SK-N-SH (cell line): Measurements from ENCODE around the gene KIAA0232. TPM values are rescaled to one million over a fixed set of nuclear protein-coding genes. Genes with fewer than 3 reads are reported as not detected.

Source experiments
- CTCF ChIA-PET: fragments of 300-600, 350-600 bp; formaldehyde crosslinking; extraction: SDS; loops from one replicate; lab custom pipeline; 2021; lab: Yijun Ruan, JAX
- POLR2A ChIA-PET: fragments of 350-600 bp; sonication (Branson Sonifier 250); formaldehyde crosslinking; extraction: SDS; loops from one replicate; lab custom pipeline; 2020; ENCODE audit warnings: antibody characterized with exemption, inconsistent platforms; lab: Yijun Ruan, JAX
- DNase-seq: peaks from one replicate; pipeline ENCODE4 v3.0.0; 2012
- H2AFZ ChIP-seq: fragments of 200-600 bp; sonication (generic); 2 replicates; pipeline ENCODE4 v1.8.1; 2016; ENCODE audit warnings: antibody characterized with exemption, mild to moderate bottlenecking, low read depth
- H3F3A ChIP-seq: fragments of 200-600 bp; sonication (generic); replicated peaks from 2 replicates; pipeline ENCODE3; 2016; ENCODE audit warnings: antibody characterized with exemption, mild to moderate bottlenecking; ENCODE audit not compliant: insufficient read depth
- H3K27ac ChIP-seq, 2 experiments: fragments of 200-500 bp in 1 of 2; fragments of 200-600 bp in 1 of 2; sonication (Bioruptor generic) in 1 of 2; sonication (generic), shearing (Covaris generic) in 1 of 2; 2 replicates each; pipeline versions ENCODE4 v1.5.1 to v1.6.1; 2014 to 2016; ENCODE audit warnings: low read depth in 2 of 2, inconsistent platforms in 1 of 2, low read length in 1 of 2, mild to moderate bottlenecking in 1 of 2, mixed read lengths in 1 of 2
- H3K27me3 ChIP-seq: fragments of 200-600 bp; sonication (generic), shearing (Covaris generic); 2 replicates; pipeline ENCODE4 v1.6.1; 2016; ENCODE audit warnings: mixed run types; ENCODE audit not compliant: insufficient read depth
- H3K36me3 ChIP-seq, 2 experiments: fragments of 200-500 bp in 1 of 2; fragments of 200-600 bp in 1 of 2; sonication (Bioruptor generic) in 1 of 2; sonication (generic) in 1 of 2; replicated peaks in 1 of 2; 2 replicates each; pipeline versions ENCODE3 to v1.5.1; 2014 to 2016; ENCODE audit warnings: low read length in 1 of 2, mild to moderate bottlenecking in 1 of 2; ENCODE audit not compliant: insufficient read depth in 2 of 2, control insufficient read depth in 1 of 2
- H3K4me1 ChIP-seq, 2 experiments: fragments of 200-500 bp in 1 of 2; fragments of 200-600 bp in 1 of 2; sonication (Bioruptor generic) in 1 of 2; sonication (generic), shearing (Covaris generic) in 1 of 2; 2 replicates each; pipeline versions ENCODE4 v1.5.1 to v1.6.1; 2014 to 2016; ENCODE audit warnings: low read depth in 1 of 2, low read length in 1 of 2, mixed run types in 1 of 2; ENCODE audit not compliant: insufficient read depth in 2 of 2, control insufficient read depth in 1 of 2
- H3K4me2 ChIP-seq: fragments of 200-600 bp; sonication (generic), shearing (Covaris generic); 2 replicates; pipeline ENCODE4 v1.6.1; 2017; ENCODE audit warnings: mixed run types
- H3K4me3 ChIP-seq, 2 experiments: fragments of 200-500 bp in 1 of 2; fragments of 200-600 bp in 1 of 2; sonication (Bioruptor generic) in 1 of 2; sonication (generic), shearing (Covaris generic) in 1 of 2; 2 replicates each; pipeline versions ENCODE4 v1.5.1 to v1.8.1; 2014 to 2016; ENCODE audit warnings: low read depth in 2 of 2, inconsistent platforms in 1 of 2, low read length in 1 of 2, mild to moderate bottlenecking in 1 of 2, mixed read lengths in 1 of 2, moderate library complexity in 1 of 2
- H3K79me2 ChIP-seq: fragments of 200-600 bp; sonication (generic); 2 replicates; pipeline ENCODE4 v1.8.1; 2017; ENCODE audit warnings: mild to moderate bottlenecking; ENCODE audit not compliant: insufficient read depth
- H3K9ac ChIP-seq: fragments of 200-600 bp; sonication (generic); 2 replicates; pipeline ENCODE4 v1.6.1; 2017; ENCODE audit warnings: mixed run types
- H3K9me2 ChIP-seq: fragments of 200-600 bp; sonication (generic); 2 replicates; pipeline ENCODE4 v1.6.1; 2017; ENCODE audit warnings: mixed run types
- H3K9me3 ChIP-seq: fragments of 200-600 bp; sonication (generic); 2 replicates; pipeline ENCODE4 v1.6.1; 2017; ENCODE audit warnings: mixed run types, mild to moderate bottlenecking, moderate library complexity
- H4K20me1 ChIP-seq: fragments of 200-600 bp; sonication (generic); 2 replicates; pipeline ENCODE4 v1.6.1; 2017; ENCODE audit warnings: mild to moderate bottlenecking, mixed run types; ENCODE audit not compliant: insufficient read depth
- CHD2 ChIP-seq: fragments of 150-350 bp; IDR thresholded peaks from 2 replicates; pipeline ENCODE4 v1.6.1; 2018; ENCODE audit warnings: low read length; ENCODE audit not compliant: partially characterized antibody
- ELF1 ChIP-seq: IDR thresholded peaks from 2 replicates; pipeline ENCODE4 v1.4.0; 2012
- EZH2phosphoT487 ChIP-seq: fragments of 200-600 bp; sonication (generic); IDR thresholded peaks from 2 replicates; pipeline ENCODE4 v1.6.1; 2017; ENCODE audit warnings: low read depth, mixed run types, mild to moderate bottlenecking, antibody characterized with exemption, moderate library complexity, borderline replicate concordance
- FOXJ3 ChIP-seq: sonication (generic); formaldehyde crosslinking; IDR thresholded peaks from 2 replicates; pipeline ENCODE4 v1.5.1; 2020; ENCODE audit warnings: mild to moderate bottlenecking, missing genetic modification reagents
- GATA2 ChIP-seq: sonication (generic); formaldehyde crosslinking; IDR thresholded peaks from 2 replicates; pipeline ENCODE4 v1.5.0; 2020; ENCODE audit warnings: mild to moderate bottlenecking, missing genetic modification reagents
- JUND ChIP-seq: IDR thresholded peaks from 2 replicates; pipeline ENCODE4 v1.4.0; 2012
- MEF2A ChIP-seq: IDR thresholded peaks from 2 replicates; pipeline ENCODE4 v1.4.0; 2012; ENCODE audit warnings: low read depth, borderline replicate concordance
- NRF1 ChIP-seq: IDR thresholded peaks from 2 replicates; pipeline ENCODE4 v1.6.1; 2012; ENCODE audit warnings: low read depth, mild to moderate bottlenecking, low read length
- RAD21 ChIP-seq: IDR thresholded peaks from 2 replicates; pipeline ENCODE4 v1.6.1; 2012; ENCODE audit warnings: mild to moderate bottlenecking, low read length
- RCOR1 ChIP-seq: fragments of 150-350 bp; IDR thresholded peaks from 2 replicates; pipeline ENCODE4 v1.6.1; 2017; ENCODE audit warnings: antibody characterized with exemption, low read length
- REST ChIP-seq: IDR thresholded peaks from 2 replicates; pipeline ENCODE4 v1.6.1; 2012; ENCODE audit warnings: mild to moderate bottlenecking, low read depth, low read length, moderate library complexity
- RFX5 ChIP-seq: IDR thresholded peaks from 2 replicates; pipeline ENCODE4 v1.6.1; 2012; ENCODE audit warnings: mild to moderate bottlenecking, improper control_type of control experiment, low read length
- RXRA ChIP-seq: IDR thresholded peaks from 2 replicates; pipeline ENCODE4 v1.4.0; 2012; ENCODE audit warnings: low read depth, mild to moderate bottlenecking, borderline replicate concordance
- SIN3A ChIP-seq: IDR thresholded peaks from 2 replicates; pipeline ENCODE4 v1.6.1; 2012; ENCODE audit warnings: low read depth, mild to moderate bottlenecking, low read length, moderate library complexity, borderline replicate concordance
- YY1 ChIP-seq: IDR thresholded peaks from 2 replicates; pipeline ENCODE4 v1.4.0; 2012; ENCODE audit warnings: low read depth, mild to moderate bottlenecking
- WGBS: methylation state at CpG from one replicate; pipeline ENCODE4 v1.1.6; 2017; ENCODE audit warnings: low lambda C conversion rate; 5-methylcytosine and 5-hydroxymethylcytosine counted together
- polyA plus RNA-seq, 3 experiments: library from polyadenylated mRNA; depleted of rRNA; stranded (reverse); fragments of >200 nt; gene quantifications; 2 replicates each; pipeline ENCODE4 v1.2.3, GENCODE V29; 2012
- TF ChIP-seq, protein P1 (sequence below): IDR thresholded peaks from 2 replicates; pipeline ENCODE4; 2012
- TF ChIP-seq, protein P2 (sequence below): IDR thresholded peaks from 2 replicates; pipeline ENCODE4 v1.4.0; 2012; ENCODE audit warnings: low read depth, borderline replicate concordance
- TF ChIP-seq, protein P3 (sequence below): fragments of 150-350 bp; IDR thresholded peaks from 2 replicates; pipeline ENCODE4 v1.6.1; 2017; ENCODE audit warnings: antibody characterized with exemption, low read length, low read depth, borderline replicate concordance

KIAA0232 gene
- polyA plus RNA-seq, 1 of the 3 experiments (the other 2 are of a cell fraction), result 5.7 TPM

DNA sequence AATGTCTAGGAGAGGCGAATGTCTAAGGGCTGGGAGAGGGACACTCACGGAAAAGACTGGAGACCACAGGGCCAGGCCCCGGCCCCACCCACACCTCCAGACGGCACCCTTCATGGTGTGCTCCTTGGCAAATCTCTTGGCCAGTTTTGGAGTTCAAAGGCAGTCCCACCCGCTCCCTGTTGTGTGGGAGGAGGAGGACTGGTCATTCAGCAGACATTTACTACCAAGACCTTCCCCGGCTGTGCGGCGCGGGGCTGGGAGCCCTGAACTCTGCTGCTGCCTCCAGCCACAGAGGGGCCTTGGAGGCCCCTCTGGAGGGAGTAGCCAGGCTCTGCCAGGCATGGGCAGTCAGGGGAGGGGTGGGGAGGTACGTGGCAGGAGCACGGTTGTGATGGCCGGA lies 118.4 kb downstream of the KIAA0232 start:
- no peak for DNase-seq
- Histone ChIP-seq H3K27ac (no peak overlapping the region), H3K4me3 (no peak overlapping the region), H3K9me2 (no peaks in the 10 kb centered on the region), H3K4me2 (no peak overlapping the region), H3K27me3 (no peaks in the 10 kb centered on the region), H3K4me1 (no peaks in the 10 kb centered on the region), H2AFZ (no peak overlapping the region), H3K9me3 (no peaks in the 10 kb centered on the region), H4K20me1 (no peaks in the 10 kb centered on the region), H3K9ac (no peak overlapping the region), H3K36me3 (no peaks in the 10 kb centered on the region), H3K79me2 (no peaks in the 10 kb centered on the region), H3F3A (no peaks in the 10 kb centered on the region)
- 76% methylated on average over 8 of the region's 12 CpGs for WGBS
- ChIA-PET POLR2A (no interaction called here), CTCF (interaction anchor here (0.7 to 2.7 kb wide), 3 partner anchors 120 to 181 kb away, joined by 3 to 5 read pairs (median 3); partner anchors contain the start of gene TADA2B)
- TF ChIP-seq RXRA, result no peak
- TF ChIP-seq ELF1, result no peak
- no peak for TF ChIP-seq EZH2phosphoT487
- TF ChIP-seq CHD2, result no peak
- no peak for TF ChIP-seq SIN3A
- no peak for TF ChIP-seq FOXJ3 (CRISPR knock-in tag)
- TF ChIP-seq, protein P1, sequence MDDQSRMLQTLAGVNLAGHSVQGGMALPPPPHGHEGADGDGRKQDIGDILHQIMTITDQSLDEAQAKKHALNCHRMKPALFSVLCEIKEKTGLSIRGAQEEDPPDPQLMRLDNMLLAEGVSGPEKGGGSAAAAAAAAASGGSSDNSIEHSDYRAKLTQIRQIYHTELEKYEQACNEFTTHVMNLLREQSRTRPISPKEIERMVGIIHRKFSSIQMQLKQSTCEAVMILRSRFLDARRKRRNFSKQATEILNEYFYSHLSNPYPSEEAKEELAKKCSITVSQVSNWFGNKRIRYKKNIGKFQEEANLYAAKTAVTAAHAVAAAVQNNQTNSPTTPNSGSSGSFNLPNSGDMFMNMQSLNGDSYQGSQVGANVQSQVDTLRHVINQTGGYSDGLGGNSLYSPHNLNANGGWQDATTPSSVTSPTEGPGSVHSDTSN, result no peak
- no peak for TF ChIP-seq JUND
- no peak for TF ChIP-seq REST
- TF ChIP-seq RAD21, result no peak
- TF ChIP-seq, protein P2, sequence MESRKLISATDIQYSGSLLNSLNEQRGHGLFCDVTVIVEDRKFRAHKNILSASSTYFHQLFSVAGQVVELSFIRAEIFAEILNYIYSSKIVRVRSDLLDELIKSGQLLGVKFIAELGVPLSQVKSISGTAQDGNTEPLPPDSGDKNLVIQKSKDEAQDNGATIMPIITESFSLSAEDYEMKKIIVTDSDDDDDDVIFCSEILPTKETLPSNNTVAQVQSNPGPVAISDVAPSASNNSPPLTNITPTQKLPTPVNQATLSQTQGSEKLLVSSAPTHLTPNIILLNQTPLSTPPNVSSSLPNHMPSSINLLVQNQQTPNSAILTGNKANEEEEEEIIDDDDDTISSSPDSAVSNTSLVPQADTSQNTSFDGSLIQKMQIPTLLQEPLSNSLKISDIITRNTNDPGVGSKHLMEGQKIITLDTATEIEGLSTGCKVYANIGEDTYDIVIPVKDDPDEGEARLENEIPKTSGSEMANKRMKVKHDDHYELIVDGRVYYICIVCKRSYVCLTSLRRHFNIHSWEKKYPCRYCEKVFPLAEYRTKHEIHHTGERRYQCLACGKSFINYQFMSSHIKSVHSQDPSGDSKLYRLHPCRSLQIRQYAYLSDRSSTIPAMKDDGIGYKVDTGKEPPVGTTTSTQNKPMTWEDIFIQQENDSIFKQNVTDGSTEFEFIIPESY, result no peak
- TF ChIP-seq, protein P3, sequence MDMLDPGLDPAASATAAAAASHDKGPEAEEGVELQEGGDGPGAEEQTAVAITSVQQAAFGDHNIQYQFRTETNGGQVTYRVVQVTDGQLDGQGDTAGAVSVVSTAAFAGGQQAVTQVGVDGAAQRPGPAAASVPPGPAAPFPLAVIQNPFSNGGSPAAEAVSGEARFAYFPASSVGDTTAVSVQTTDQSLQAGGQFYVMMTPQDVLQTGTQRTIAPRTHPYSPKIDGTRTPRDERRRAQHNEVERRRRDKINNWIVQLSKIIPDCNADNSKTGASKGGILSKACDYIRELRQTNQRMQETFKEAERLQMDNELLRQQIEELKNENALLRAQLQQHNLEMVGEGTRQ, result no peak
- no peak for TF ChIP-seq YY1
- TF ChIP-seq MEF2A, result no peak
- no peak for TF ChIP-seq RCOR1
- no peak for TF ChIP-seq RFX5
- TF ChIP-seq NRF1, result no peak
- no peak for TF ChIP-seq GATA2 (CRISPR knock-in tag)
